SU-DHL-6 (cell line): Measurements from ENCODE around the gene GCKR.

Experiments
- H2AFZ ChIP-seq: fragments of 200-600 bp; sonication (generic); 2 replicates; pipeline ENCODE4 v1.6.1; 2014; ENCODE audit warnings: low read depth, mild to moderate bottlenecking, moderate library complexity, mixed read lengths, antibody characterized with exemption, low read length; ENCODE audit not compliant: severe bottlenecking
- H3F3A ChIP-seq: fragments of 200-600 bp; shearing (Covaris generic); 2 replicates; pipeline ENCODE4 v1.6.0; 2016; ENCODE audit warnings: antibody characterized with exemption, mild to moderate bottlenecking; ENCODE audit not compliant: insufficient read depth
- H3K27ac ChIP-seq: fragments of 200-600 bp; sonication (generic); 2 replicates; pipeline ENCODE4 v1.5.1; 2016; ENCODE audit warnings: low read depth, mild to moderate bottlenecking, low read length, moderate library complexity, mixed read lengths
- H3K27me3 ChIP-seq: fragments of 200-600 bp; sonication (generic), shearing (Covaris generic); 2 replicates; pipeline ENCODE4 v1.6.0; 2014; ENCODE audit warnings: mild to moderate bottlenecking, low read length
- H3K36me3 ChIP-seq: fragments of 200-600 bp; sonication (generic); 2 replicates; pipeline ENCODE4 v1.6.1; 2014; ENCODE audit warnings: mild to moderate bottlenecking, low read length, mixed read lengths
- H3K4me2 ChIP-seq: fragments of 300-600, 200-600 bp; shearing (Covaris generic), sonication (generic); 2 replicates; pipeline ENCODE4 v1.6.0; 2014; ENCODE audit warnings: low read length, low read depth, mild to moderate bottlenecking; ENCODE audit not compliant: poor library complexity, severe bottlenecking
- H3K4me3 ChIP-seq: fragments of 200-600 bp; sonication (generic); 2 replicates; pipeline ENCODE4 v1.5.1; 2014; ENCODE audit warnings: antibody characterized with exemption, low read length, mild to moderate bottlenecking, mixed read lengths; ENCODE audit not compliant: insufficient read depth, poor library complexity, severe bottlenecking
- H3K79me2 ChIP-seq: fragments of 200-600 bp; sonication (generic); 2 replicates; pipeline ENCODE4 v1.6.1; 2014; ENCODE audit warnings: mild to moderate bottlenecking, low read length, moderate library complexity; ENCODE audit not compliant: insufficient read depth
- H3K9ac ChIP-seq: fragments of 200-600 bp; sonication (generic); 2 replicates; pipeline ENCODE4 v1.7.0; 2014; ENCODE audit warnings: mild to moderate bottlenecking, low read length
- H3K9me2 ChIP-seq: fragments of 200-600 bp; sonication (generic); replicated peaks from 2 replicates; pipeline ENCODE4 v1.6.1; 2014; ENCODE audit warnings: low read length; ENCODE audit not compliant: insufficient read depth
- H3K9me3 ChIP-seq: fragments of 200-600 bp; sonication (generic); 2 replicates; pipeline ENCODE4 v1.6.1; 2014; ENCODE audit warnings: low read length, mixed read lengths; ENCODE audit not compliant: insufficient read depth
- H4K20me1 ChIP-seq: fragments of 200-600 bp; sonication (generic); 2 replicates; pipeline ENCODE4 v1.6.1; 2014; ENCODE audit warnings: low read depth, mild to moderate bottlenecking, antibody characterized with exemption, low read length, moderate library complexity, mixed read lengths
- EZH2phosphoT487 ChIP-seq: fragments of 200-600 bp; sonication (generic), shearing (Covaris generic); conservative IDR thresholded peaks from 2 replicates; pipeline ENCODE4 v1.6.1; 2018; ENCODE audit warnings: mild to moderate bottlenecking, antibody characterized with exemption, low read length, moderate library complexity, mixed read lengths
- TF ChIP-seq, protein P1 (sequence below): fragments of 200-600 bp; sonication (generic); IDR thresholded peaks from one replicate; pipeline ENCODE4 v1.5.1; 2017; ENCODE audit warnings: antibody characterized with exemption, mild to moderate bottlenecking, low read length, moderate library complexity; ENCODE audit not compliant: insufficient read depth, poor library complexity, severe bottlenecking

GCKR gene

DNA sequence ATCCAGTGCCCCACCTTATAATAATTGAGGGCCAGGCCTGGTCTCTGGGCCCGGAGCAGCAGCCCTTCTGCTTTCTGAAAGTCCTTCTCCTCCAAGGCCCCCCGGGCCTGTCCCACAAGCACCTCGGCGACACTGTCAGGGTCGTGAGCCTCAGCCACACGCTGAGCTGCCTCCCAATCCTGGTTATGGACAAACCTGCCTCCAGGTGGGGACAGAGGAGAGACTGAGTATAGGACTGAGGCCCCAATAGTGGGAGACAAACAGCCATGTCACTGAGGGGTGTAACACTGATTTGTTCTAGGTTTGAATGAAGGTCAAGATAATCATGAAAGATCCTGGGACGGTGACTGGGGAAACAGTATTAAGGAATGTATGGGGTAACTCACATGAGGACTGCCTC, 42.7 kb upstream of the GCKR start:
- no peaks in the 10 kb centered on the region for H3K79me2 ChIP-seq
- TF ChIP-seq, protein P1, sequence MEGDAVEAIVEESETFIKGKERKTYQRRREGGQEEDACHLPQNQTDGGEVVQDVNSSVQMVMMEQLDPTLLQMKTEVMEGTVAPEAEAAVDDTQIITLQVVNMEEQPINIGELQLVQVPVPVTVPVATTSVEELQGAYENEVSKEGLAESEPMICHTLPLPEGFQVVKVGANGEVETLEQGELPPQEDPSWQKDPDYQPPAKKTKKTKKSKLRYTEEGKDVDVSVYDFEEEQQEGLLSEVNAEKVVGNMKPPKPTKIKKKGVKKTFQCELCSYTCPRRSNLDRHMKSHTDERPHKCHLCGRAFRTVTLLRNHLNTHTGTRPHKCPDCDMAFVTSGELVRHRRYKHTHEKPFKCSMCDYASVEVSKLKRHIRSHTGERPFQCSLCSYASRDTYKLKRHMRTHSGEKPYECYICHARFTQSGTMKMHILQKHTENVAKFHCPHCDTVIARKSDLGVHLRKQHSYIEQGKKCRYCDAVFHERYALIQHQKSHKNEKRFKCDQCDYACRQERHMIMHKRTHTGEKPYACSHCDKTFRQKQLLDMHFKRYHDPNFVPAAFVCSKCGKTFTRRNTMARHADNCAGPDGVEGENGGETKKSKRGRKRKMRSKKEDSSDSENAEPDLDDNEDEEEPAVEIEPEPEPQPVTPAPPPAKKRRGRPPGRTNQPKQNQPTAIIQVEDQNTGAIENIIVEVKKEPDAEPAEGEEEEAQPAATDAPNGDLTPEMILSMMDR: no peak
- TF ChIP-seq EZH2phosphoT487: no peak
- no peak overlapping the region for H3K27ac ChIP-seq
- H3F3A ChIP-seq: no peaks in the 10 kb centered on the region
- H3K4me3 ChIP-seq: no peak overlapping the region
- H3K4me2 ChIP-seq: no peak overlapping the region
- H3K9me3 ChIP-seq: no peaks in the 10 kb centered on the region
- no peaks in the 10 kb centered on the region for H3K36me3 ChIP-seq
- H4K20me1 ChIP-seq: no peaks in the 10 kb centered on the region
- no peaks in the 10 kb centered on the region for H3K27me3 ChIP-seq
- no peak overlapping the region for H2AFZ ChIP-seq
- H3K9ac ChIP-seq: no peak overlapping the region
- no peaks in the 10 kb centered on the region for H3K9me2 ChIP-seq

GRCh38 chr2:27461118-27461517, 35.5 kb upstream of the GCKR start:
- no peaks in the 10 kb centered on the region for H4K20me1 ChIP-seq
- no peak overlapping the region for H3K4me2 ChIP-seq
- H3F3A ChIP-seq: no peaks in the 10 kb centered on the region
- H3K36me3 ChIP-seq: no peaks in the 10 kb centered on the region
- H3K9ac ChIP-seq: no peak overlapping the region
- no peaks in the 10 kb centered on the region for H3K9me2 ChIP-seq
- no peak overlapping the region for H3K4me3 ChIP-seq
- H3K27ac ChIP-seq: no peak overlapping the region
- no peaks in the 10 kb centered on the region for H3K79me2 ChIP-seq
- no peak overlapping the region for H2AFZ ChIP-seq
- H3K9me3 ChIP-seq: no peaks in the 10 kb centered on the region
- TF ChIP-seq, protein P1: no peak
- TF ChIP-seq EZH2phosphoT487: no peak
- H3K27me3 ChIP-seq: no peaks in the 10 kb centered on the region

GRCh38 chr2:27464443-27464842, 32.2 kb upstream of the GCKR start:
- TF ChIP-seq, protein P1: no peak
- TF ChIP-seq EZH2phosphoT487: no peak

GRCh38 chr2:27471961-27472360, 24.7 kb upstream of the GCKR start:
- Histone ChIP-seq H3K9me2 (no peaks in the 10 kb centered on the region), H3K4me3 (no peak overlapping the region), H3K27ac (no peak overlapping the region), H3F3A (no peaks in the 10 kb centered on the region), H3K9ac (no peak overlapping the region), H2AFZ (no peak overlapping the region), H3K4me2 (no peak overlapping the region), H3K27me3 (no peaks in the 10 kb centered on the region), H3K36me3 (no peaks in the 10 kb centered on the region), H3K9me3 (no peaks in the 10 kb centered on the region), H4K20me1 (no peaks in the 10 kb centered on the region), H3K79me2 (no peaks in the 10 kb centered on the region)
- TF ChIP-seq EZH2phosphoT487: no peak
- TF ChIP-seq, protein P1: no peak

More at GRCh38 chr2:27464443-27464842, 32.2 kb upstream of the GCKR start:
- H3K27me3 ChIP-seq: no peaks in the 10 kb centered on the region
- no peak overlapping the region for H3K27ac ChIP-seq
- H2AFZ ChIP-seq: no peak overlapping the region
- no peaks in the 10 kb centered on the region for H4K20me1 ChIP-seq
- H3K9ac ChIP-seq: no peak overlapping the region
- H3K36me3 ChIP-seq: no peaks in the 10 kb centered on the region
- no peaks in the 10 kb centered on the region for H3K79me2 ChIP-seq
- no peak overlapping the region for H3K4me2 ChIP-seq
- no peaks in the 10 kb centered on the region for H3K9me3 ChIP-seq
- H3K9me2 ChIP-seq: no peaks in the 10 kb centered on the region
- H3F3A ChIP-seq: no peaks in the 10 kb centered on the region
- H3K4me3 ChIP-seq: no peak overlapping the region
